Measurements from ENCODE around the gene GABARAP. TPM values are rescaled to one million over a fixed set of nuclear protein-coding genes. Genes with fewer than 3 reads are reported as not detected.

Gene GABARAP
- total and polyA plus RNA-seq, 10 of the 15 experiments (the other 5 are each of a cell fraction or from before 2014, with no cell fraction given): 134 to 613 (median 285) TPM

DNA sequence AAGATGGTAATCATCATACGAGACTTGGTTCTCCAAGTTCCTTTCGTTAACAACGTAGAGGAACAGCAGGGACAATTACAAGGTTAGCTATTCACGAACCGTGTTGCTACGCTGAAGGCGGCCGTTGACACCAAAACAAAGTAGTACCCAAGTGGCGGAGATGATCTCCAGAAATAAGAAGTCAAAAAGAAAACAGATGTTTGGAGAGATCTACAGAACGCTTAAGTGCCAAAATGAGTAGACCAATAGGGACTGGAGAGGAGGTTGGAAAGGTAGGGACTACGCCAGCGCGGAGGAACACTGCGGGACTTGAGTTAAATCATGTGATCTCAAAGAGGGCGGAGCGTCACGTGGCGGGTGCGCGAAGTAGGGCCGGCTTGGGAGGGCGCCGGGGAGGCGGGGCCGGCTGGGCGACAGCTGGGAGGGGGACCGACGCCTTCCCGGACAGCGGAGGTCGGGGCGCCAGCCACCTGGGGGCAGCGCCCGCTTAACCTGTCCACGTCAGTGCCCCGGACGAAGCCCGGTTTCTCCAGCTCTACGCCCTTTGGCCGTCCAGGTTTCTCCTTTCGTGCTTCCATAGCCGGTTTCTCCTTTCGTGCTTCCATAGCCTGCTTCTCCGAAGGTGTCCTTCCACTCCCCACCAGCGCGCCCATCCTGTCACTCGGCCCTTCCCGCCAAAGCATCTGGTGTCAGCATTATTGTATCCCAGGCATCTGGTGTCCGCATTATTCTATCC lies 636 bp upstream of the GABARAP start (continued):
- TF ChIP-seq, protein P1, sequence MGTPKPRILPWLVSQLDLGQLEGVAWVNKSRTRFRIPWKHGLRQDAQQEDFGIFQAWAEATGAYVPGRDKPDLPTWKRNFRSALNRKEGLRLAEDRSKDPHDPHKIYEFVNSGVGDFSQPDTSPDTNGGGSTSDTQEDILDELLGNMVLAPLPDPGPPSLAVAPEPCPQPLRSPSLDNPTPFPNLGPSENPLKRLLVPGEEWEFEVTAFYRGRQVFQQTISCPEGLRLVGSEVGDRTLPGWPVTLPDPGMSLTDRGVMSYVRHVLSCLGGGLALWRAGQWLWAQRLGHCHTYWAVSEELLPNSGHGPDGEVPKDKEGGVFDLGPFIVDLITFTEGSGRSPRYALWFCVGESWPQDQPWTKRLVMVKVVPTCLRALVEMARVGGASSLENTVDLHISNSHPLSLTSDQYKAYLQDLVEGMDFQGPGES (IDR thresholded peaks at IDR 0.05): no peak
- TF ChIP-seq POLR2AphosphoS5 (IDR thresholded peaks at IDR 0.05; ENCODE audit: low read length) (peak; percentile 58; the same call in 1 of the 2 replicates), HDGF (IDR thresholded peaks at IDR 0.05) (peak; percentile 26; the same call in 1 of the 2 replicates), SMARCA5 (IDR thresholded peaks at IDR 0.05) (0 out of 2 replicates have a peak, but pooled peaks have one; percentile 8), BRCA1 (IDR thresholded peaks at IDR 0.05; ENCODE audit: low read depth, low read length) (no peak), CHD2 (IDR thresholded peaks at IDR 0.05; ENCODE audit: borderline replicate concordance, low read depth, low read length) (peak; percentile 96), RFX5 (IDR thresholded peaks at IDR 0.05; ENCODE audit: low read depth, low read length) (no peak), PAX8 (IDR thresholded peaks at IDR 0.05) (peak; percentile 74; the same call in 1 of the 2 replicates), POLR2A (IDR thresholded peaks at IDR 0.05; ENCODE audit: low read depth, low read length) (peak; percentile 65), SUPT20H (IDR thresholded peaks at IDR 0.05; ENCODE audit: borderline replicate concordance, control insufficient read depth, low read depth, low read length) (no peak), EZH2 (IDR thresholded peaks at IDR 0.05; ENCODE audit: borderline replicate concordance, control insufficient read depth, low read depth, low read length) (no peak), SREBF2 (IDR thresholded peaks at IDR 0.05; ENCODE audit: low read length) (no peak), NFYB (IDR thresholded peaks at IDR 0.05; ENCODE audit: insufficient read depth, low read depth, low read length) (no peak), CEBPB (IDR thresholded peaks at IDR 0.05; ENCODE audit: borderline replicate concordance in 1 of 2, low read depth in 2 of 2, low read length in 2 of 2) (no peak), BHLHE40 (IDR thresholded peaks at IDR 0.05; ENCODE audit: borderline replicate concordance in 1 of 2, low read depth in 2 of 2, low read length in 1 of 2) (peak; percentile 95 to 97), FOS (IDR thresholded peaks at IDR 0.05; ENCODE audit: borderline replicate concordance, extremely low read depth, insufficient read length) (no peak), ETV6 (conservative IDR thresholded peaks at IDR 0.05 in 1 of 2, IDR thresholded peaks at IDR 0.05 in 1 of 2; ENCODE audit: borderline replicate concordance in 1 of 2, low read depth in 1 of 2) (0 out of 4 replicates have a peak, but pooled peaks of 1 of the 2 experiments have one; percentile 20), POU2F2 (IDR thresholded peaks at IDR 0.05; ENCODE audit: borderline replicate concordance, low read depth, low read length) (peak; percentile 76; the same call in 2 of the 3 replicates), FOXM1 (IDR thresholded peaks at IDR 0.05; ENCODE audit: low read depth, low read length) (peak; percentile 77; the same call in 1 of the 2 replicates), ZNF217 (IDR thresholded peaks at IDR 0.05) (peak; percentile 74), TARDBP (IDR thresholded peaks at IDR 0.05; ENCODE audit: borderline replicate concordance) (peak; percentile 98), STAT1 (conservative IDR thresholded peaks at IDR 0.05) (0 out of 2 replicates have a peak, but pooled peaks have one; percentile 67), KLF5 (IDR thresholded peaks at IDR 0.05; ENCODE audit: partially characterized antibody) (peak; percentile 47), SMAD1 (IDR thresholded peaks at IDR 0.05; ENCODE audit: low read depth, partially characterized antibody) (no peak)
- TF ChIP-seq, protein P2, sequence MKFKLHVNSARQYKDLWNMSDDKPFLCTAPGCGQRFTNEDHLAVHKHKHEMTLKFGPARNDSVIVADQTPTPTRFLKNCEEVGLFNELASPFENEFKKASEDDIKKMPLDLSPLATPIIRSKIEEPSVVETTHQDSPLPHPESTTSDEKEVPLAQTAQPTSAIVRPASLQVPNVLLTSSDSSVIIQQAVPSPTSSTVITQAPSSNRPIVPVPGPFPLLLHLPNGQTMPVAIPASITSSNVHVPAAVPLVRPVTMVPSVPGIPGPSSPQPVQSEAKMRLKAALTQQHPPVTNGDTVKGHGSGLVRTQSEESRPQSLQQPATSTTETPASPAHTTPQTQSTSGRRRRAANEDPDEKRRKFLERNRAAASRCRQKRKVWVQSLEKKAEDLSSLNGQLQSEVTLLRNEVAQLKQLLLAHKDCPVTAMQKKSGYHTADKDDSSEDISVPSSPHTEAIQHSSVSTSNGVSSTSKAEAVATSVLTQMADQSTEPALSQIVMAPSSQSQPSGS (IDR thresholded peaks at IDR 0.05; ENCODE audit: low read length): peak; percentile 78; the same call in 1 of the 2 replicates
- TF ChIP-seq, protein P3, sequence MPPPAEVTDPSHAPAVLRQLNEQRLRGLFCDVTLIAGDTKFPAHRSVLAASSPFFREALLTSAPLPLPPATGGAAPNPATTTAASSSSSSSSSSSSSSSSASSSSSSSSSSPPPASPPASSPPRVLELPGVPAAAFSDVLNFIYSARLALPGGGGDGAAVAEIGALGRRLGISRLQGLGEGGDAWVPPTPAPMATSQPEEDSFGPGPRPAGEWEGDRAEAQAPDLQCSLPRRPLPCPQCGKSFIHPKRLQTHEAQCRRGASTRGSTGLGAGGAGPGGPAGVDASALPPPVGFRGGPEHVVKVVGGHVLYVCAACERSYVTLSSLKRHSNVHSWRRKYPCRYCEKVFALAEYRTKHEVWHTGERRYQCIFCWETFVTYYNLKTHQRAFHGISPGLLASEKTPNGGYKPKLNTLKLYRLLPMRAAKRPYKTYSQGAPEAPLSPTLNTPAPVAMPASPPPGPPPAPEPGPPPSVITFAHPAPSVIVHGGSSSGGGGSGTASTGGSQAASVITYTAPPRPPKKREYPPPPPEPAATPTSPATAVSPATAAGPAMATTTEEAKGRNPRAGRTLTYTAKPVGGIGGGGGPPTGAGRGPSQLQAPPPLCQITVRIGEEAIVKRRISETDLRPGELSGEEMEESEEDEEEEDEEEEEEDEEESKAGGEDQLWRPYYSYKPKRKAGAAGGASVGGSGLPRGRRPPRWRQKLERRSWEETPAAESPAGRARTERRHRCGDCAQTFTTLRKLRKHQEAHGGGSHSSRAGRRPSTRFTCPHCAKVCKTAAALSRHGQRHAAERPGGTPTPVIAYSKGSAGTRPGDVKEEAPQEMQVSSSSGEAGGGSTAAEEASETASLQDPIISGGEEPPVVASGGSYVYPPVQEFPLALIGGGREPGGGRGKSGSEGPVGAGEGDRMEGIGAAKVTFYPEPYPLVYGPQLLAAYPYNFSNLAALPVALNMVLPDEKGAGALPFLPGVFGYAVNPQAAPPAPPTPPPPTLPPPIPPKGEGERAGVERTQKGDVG (CRISPR knock-in tag; IDR thresholded peaks at IDR 0.05): no peak

All from GM12878 (cell line).